ENCODE measurements around the gene PPP1R13L. TPM values are rescaled to one million over a fixed set of nuclear protein-coding genes. Genes with fewer than 3 reads are reported as not detected.

The PPP1R13L gene
- total RNA-seq = 182 TPM
- long read RNA-seq, transcript PPP1R13L-201 (13 exons, 3,104 nt) = minor isoform, 6 of 56 reads
- long read RNA-seq, transcript PPP1R13L-204 (6 exons, 2,512 nt) = major isoform, 11 of 56 reads
- long read RNA-seq, partial matches to known transcripts = 38 of 56 reads
- long read RNA-seq, other reads (novel, unspliced or antisense) = 1 of 56 reads

- intact Hi-C loops (cut with DNase I) = no loop called here
- DNase-seq (ENCODE audit: missing footprints) (peak; percentile 88), ATAC-seq (peak; percentile 66)
Measured at GRCh38 chr19:45404557-45405434, at the start of gene PPP1R13L. TSS of gene PPP1R13L (minus strand) at chr19:45405069. CDS start at chr19:45398318, 6,751 bp downstream.

- intact Hi-C loops (cut with DNase I) = no loop called here
- DNase-seq (ENCODE audit: missing footprints) (no peak), ATAC-seq (no peak)
Measured at GRCh38 chr19:45451850-45452387, 47.0 kb upstream of the PPP1R13L start.

- intact Hi-C loops (cut with DNase I) = no loop called here
- ATAC-seq (peak; percentile 4), DNase-seq (ENCODE audit: missing footprints) (no peak)
Measured at GRCh38 chr19:45451131-45451849, 46.4 kb upstream of the PPP1R13L start.

GRCh38 chr19:45450012-45450333 lies 45.1 kb upstream of the PPP1R13L start:
- intact Hi-C loops (cut with DNase I) = no loop called here
- ATAC-seq = no peak
- no peak for DNase-seq (ENCODE audit: missing footprints)

- intact Hi-C loops (cut with DNase I) = no loop called here
- no peak for ATAC-seq
Measured at GRCh38 chr19:45448887-45449299, 44.0 kb upstream of the PPP1R13L start.

GRCh38 chr19:45448425-45448756 lies 43.5 kb upstream of the PPP1R13L start:
- ATAC-seq (no peak), DNase-seq (ENCODE audit: missing footprints) (no peak)
- intact Hi-C loops (cut with DNase I) = no loop called here

More at GRCh38 chr19:45448887-45449299, 44.0 kb upstream of the PPP1R13L start:
- DNase-seq (ENCODE audit: missing footprints) = no peak

GRCh38 chr19:45446944-45447343 lies 42.1 kb upstream of the PPP1R13L start:
- ATAC-seq (no peak), DNase-seq (ENCODE audit: missing footprints) (no peak)
- intact Hi-C loops (cut with DNase I) = no loop called here

- ATAC-seq (no peak), DNase-seq (ENCODE audit: missing footprints) (no peak)
- intact Hi-C loops (cut with DNase I) = no loop called here
Measured at GRCh38 chr19:45446295-45446694, 41.4 kb upstream of the PPP1R13L start.

GRCh38 chr19:45445139-45445538 lies 40.3 kb upstream of the PPP1R13L start:
- ATAC-seq = no peak
- intact Hi-C loops (cut with DNase I) = no loop called here

GRCh38 chr19:45444318-45445041 lies 39.6 kb upstream of the PPP1R13L start:
- DNase-seq (ENCODE audit: missing footprints) (peak; percentile 98), ATAC-seq (peak; percentile 82)
- intact Hi-C loops (cut with DNase I) = no loop called here

More at GRCh38 chr19:45445139-45445538, 40.3 kb upstream of the PPP1R13L start:
- DNase-seq (ENCODE audit: missing footprints) = no peak

- DNase-seq (ENCODE audit: missing footprints) = peak; percentile 97
- intact Hi-C loops (cut with DNase I) = loop anchor here (1.0 to 2.0 kb wide), 2 partner anchors 25 to 35 kb away; no protein-coding TSS in a partner anchor
- ATAC-seq = peak; percentile 80
Measured at GRCh38 chr19:45443462-45444317, 38.8 kb upstream of the PPP1R13L start.

- DNase-seq (ENCODE audit: missing footprints) = peak; percentile 88
- intact Hi-C loops (cut with DNase I) = loop anchor here (1.0 to 2.0 kb wide), 2 partner anchors 26 to 35 kb away; no protein-coding TSS in a partner anchor
- ATAC-seq = no peak
Measured at GRCh38 chr19:45442778-45443461, 38.1 kb upstream of the PPP1R13L start.

- intact Hi-C loops (cut with DNase I) = loop anchor here (2.0 kb wide), 1 partner anchor 26 kb away; no protein-coding TSS in a partner anchor
- no peak for ATAC-seq
Measured at GRCh38 chr19:45442408-45442777, 37.5 kb upstream of the PPP1R13L start.

GRCh38 chr19:45440873-45441654 lies 36.2 kb upstream of the PPP1R13L start:
- intact Hi-C loops (cut with DNase I) = no loop called here
- no peak for DNase-seq (ENCODE audit: missing footprints)
- ATAC-seq = no peak

More at GRCh38 chr19:45442408-45442777, 37.5 kb upstream of the PPP1R13L start:
- DNase-seq (ENCODE audit: missing footprints) = no peak

GRCh38 chr19:45440259-45440638 lies 35.4 kb upstream of the PPP1R13L start:
- intact Hi-C loops (cut with DNase I) = no loop called here
- no peak for ATAC-seq
- DNase-seq (ENCODE audit: missing footprints) = no peak

- intact Hi-C loops (cut with DNase I) = loop anchor here (1.0 kb wide), 1 partner anchor 39 kb away; no protein-coding TSS in a partner anchor
- ATAC-seq = peak; percentile 71
- DNase-seq (ENCODE audit: missing footprints) = peak; percentile 94
Measured at GRCh38 chr19:45439569-45440258, 34.8 kb upstream of the PPP1R13L start.

Data from Right ventricle myocardium inferior (tissue), 1 donor.